NOMO-1 treated with dmso at 0.1 percent for 144 hours (cell line): ENCODE measurements around the gene RALB.
"Not testable (repeated sequence)": the region's sequence is repeated elsewhere in the genome, so short reads cannot be mapped to it uniquely, and the experiment has no call there.

Experiments used
- DNase-seq: peaks from one replicate; lab custom pipeline; 2025; ENCODE audit not compliant: unreplicated experiment; lab: John Stamatoyannopoulos, UW

Gene RALB

GRCh38 chr2:120224735-120225548 is 27.7 kb upstream of the RALB start:
- DNase-seq: no peak

- DNase-seq: no peak
These were observed 27.0 kb upstream of the RALB start for GRCh38 chr2:120225549-120226065.

GRCh38 chr2:120226316-120226715 is 26.3 kb upstream of the RALB start:
- DNase-seq: no peak

GRCh38 chr2:120227111-120227991 is 25.3 kb upstream of the RALB start:
- DNase-seq: no peak

GRCh38 chr2:120228503-120228902 is 24.1 kb upstream of the RALB start:
- DNase-seq: no peak

GRCh38 chr2:120229341-120229740 is 23.3 kb upstream of the RALB start:
- no peak for DNase-seq

GRCh38 chr2:120230515-120231471 is 21.9 kb upstream of the RALB start:
- no peak for DNase-seq

GRCh38 chr2:120231564-120231973 is 21.1 kb upstream of the RALB start:
- DNase-seq: no peak

GRCh38 chr2:120231974-120232635 is 20.5 kb upstream of the RALB start:
- peak; percentile 21 for DNase-seq

- DNase-seq: no peak
These were observed 19.4 kb upstream of the RALB start for GRCh38 chr2:120233292-120233691.

GRCh38 chr2:120235158-120235557 is 17.5 kb upstream of the RALB start:
- not testable (repeated sequence) for DNase-seq

GRCh38 chr2:120235681-120236080 is 17.0 kb upstream of the RALB start:
- no peak for DNase-seq

- DNase-seq: no peak
These were observed 16.3 kb upstream of the RALB start for GRCh38 chr2:120236316-120236715.

GRCh38 chr2:120236791-120237190 is 15.9 kb upstream of the RALB start:
- DNase-seq: no peak

GRCh38 chr2:120237491-120237902 is 15.2 kb upstream of the RALB start:
- no peak for DNase-seq

GRCh38 chr2:120238728-120239487 is 13.7 kb upstream of the RALB start:
- no peak for DNase-seq

- DNase-seq: no peak
These were observed 13.0 kb upstream of the RALB start for GRCh38 chr2:120239488-120240287.

GRCh38 chr2:120240901-120241429 is 11.7 kb upstream of the RALB start:
- no peak for DNase-seq
